Measurements from ENCODE around the gene REXO1. TPM values are rescaled to one million over a fixed set of nuclear protein-coding genes. Genes with fewer than 3 reads are reported as not detected.

The REXO1 gene
- total RNA-seq, 1 experiment from 2014 or later = 61.1 TPM

GRCh38 chr19:1783874-1784273 is 64.4 kb downstream of the REXO1 start (continued):
- TF ChIP-seq E2F1 (CRISPR knock-in tag; IDR thresholded peaks at IDR 0.05) (no peak), IRF2 (CRISPR knock-in tag; IDR thresholded peaks at IDR 0.05; ENCODE audit: borderline replicate concordance, low read depth) (no peak)

GRCh38 chr19:1783354-1783753 is 64.9 kb downstream of the REXO1 start:
- Mint-ChIP-seq H3K27ac (no peak overlapping the region), H3K36me3 (no peaks in the 10 kb centered on the region), H3K27me3 (ENCODE audit: low read depth) (peaks cover 67% of the 10 kb centered on the region), H3K9me3 (no peaks in the 10 kb centered on the region), H3K4me3 (no peak overlapping the region), H3K4me1 (peaks cover 8% of the 10 kb centered on the region)
- ChIA-PET POLR2A (no interaction called here), CTCF (interaction anchor here (0.6 to 4.8 kb wide), 7 partner anchors 8 to 237 kb away, joined by 3 to 55 read pairs (median 9); no protein-coding TSS in a partner anchor)
- TF ChIP-seq ZNF232 (CRISPR knock-in tag; IDR thresholded peaks at IDR 0.05) (no peak), SOX15 (CRISPR knock-in tag; IDR thresholded peaks at IDR 0.05) (no peak), NFYB (CRISPR knock-in tag; conservative IDR thresholded peaks at IDR 0.05; ENCODE audit: low read depth) (peak; percentile 43)
- ATAC-seq = no peak
- DNase-seq (ENCODE audit: low spot score) = no peak

GRCh38 chr19:1782521-1782920 is 65.8 kb downstream of the REXO1 start:
- no peak for ATAC-seq
- Mint-ChIP-seq H3K27me3 (ENCODE audit: low read depth) (peaks cover 71% of the 10 kb centered on the region), H3K4me1 (peaks cover 8% of the 10 kb centered on the region), H3K36me3 (no peaks in the 10 kb centered on the region), H3K27ac (no peak overlapping the region), H3K4me3 (no peak overlapping the region), H3K9me3 (no peaks in the 10 kb centered on the region)
- CTCF ChIA-PET = interaction anchor here (0.8 to 4.8 kb wide), 12 partner anchors 8 to 317 kb away, joined by 3 to 55 read pairs (median 11); no protein-coding TSS in a partner anchor
- DNase-seq (ENCODE audit: low spot score) = no peak
- POLR2A ChIA-PET = no interaction called here
- TF ChIP-seq IRF1 (CRISPR knock-in tag; IDR thresholded peaks at IDR 0.05) (no peak), NR2C2 (CRISPR knock-in tag; IDR thresholded peaks at IDR 0.05) (no peak), EMX1 (CRISPR knock-in tag; IDR thresholded peaks at IDR 0.05) (no peak), ZSCAN18 (CRISPR knock-in tag; IDR thresholded peaks at IDR 0.05) (no peak), GTF2I (CRISPR knock-in tag; conservative IDR thresholded peaks at IDR 0.05) (no peak), IRF2 (CRISPR knock-in tag; IDR thresholded peaks at IDR 0.05; ENCODE audit: borderline replicate concordance, low read depth) (no peak), ELF4 (CRISPR knock-in tag; IDR thresholded peaks at IDR 0.05; ENCODE audit: low read depth) (no peak), NR1H2 (CRISPR knock-in tag; IDR thresholded peaks at IDR 0.05) (no peak), ATF1 (CRISPR knock-in tag; IDR thresholded peaks at IDR 0.05) (no peak), ERG (CRISPR knock-in tag; IDR thresholded peaks at IDR 0.05) (no peak), ESRRA (CRISPR knock-in tag; IDR thresholded peaks at IDR 0.05; ENCODE audit: borderline replicate concordance) (no peak), CDX4 (CRISPR knock-in tag; IDR thresholded peaks at IDR 0.05; ENCODE audit: borderline replicate concordance) (no peak), NFYB (CRISPR knock-in tag; conservative IDR thresholded peaks at IDR 0.05; ENCODE audit: low read depth) (no peak), ZNF317 (CRISPR knock-in tag; IDR thresholded peaks at IDR 0.05; ENCODE audit: borderline replicate concordance, low read depth) (no peak), TP53 (CRISPR knock-in tag; IDR thresholded peaks at IDR 0.05) (no peak), ZNF671 (CRISPR knock-in tag; IDR thresholded peaks at IDR 0.05) (no peak), ZNF138 (CRISPR knock-in tag; conservative IDR thresholded peaks at IDR 0.05) (no peak), ETV6 (CRISPR knock-in tag; IDR thresholded peaks at IDR 0.05) (no peak)

Measured in WTC11 (cell line).